Upper lobe of left lung (tissue), 4 donors: ENCODE results near the gene SNED1.

Experiments used
- CTCF ChIP-seq, 6 experiments: fragments of 450-650 bp in 4 of 6; fragments of 200-600 bp in 2 of 6; sonication (generic) in 2 of 6; IDR thresholded peaks; one replicate each; pipeline ENCODE4 v1.5.1; 2016 to 2019; ENCODE audit warnings: antibody characterized with exemption in 6 of 6
- EP300 ChIP-seq, 4 donors: sonication (generic); formaldehyde crosslinking; IDR thresholded peaks; one replicate each; pipeline ENCODE4 v1.5.1; 2017; ENCODE audit warnings: antibody characterized with exemption in 4 of 4, control low read depth in 2 of 4
- POLR2A ChIP-seq, 4 donors: fragments of 450-650 bp; IDR thresholded peaks; one replicate each; pipeline ENCODE4 v1.5.1; 2016 to 2017; ENCODE audit warnings: antibody characterized with exemption in 4 of 4, mild to moderate bottlenecking in 2 of 4
- POLR2AphosphoS5 ChIP-seq, 2 donors: sonication (generic); formaldehyde crosslinking; IDR thresholded peaks; one replicate each; pipeline ENCODE4 v1.5.1; 2017; ENCODE audit warnings: antibody characterized with exemption in 2 of 2

GRCh38 chr2:241096979-241097378, 98.6 kb downstream of the SNED1 start:
- TF ChIP-seq CTCF (IDR thresholded peaks at IDR 0.05): no peak
- no peak for TF ChIP-seq POLR2A (IDR thresholded peaks at IDR 0.05)
- no peak for TF ChIP-seq POLR2AphosphoS5 (IDR thresholded peaks at IDR 0.05)
- no peak for TF ChIP-seq EP300 (IDR thresholded peaks at IDR 0.05)
